NCI-H2196 (cell line): ENCODE measurements around the gene LMOD2.

Experiments used
- DNase-seq: peaks from one replicate; lab custom pipeline; 2025; ENCODE audit not compliant: unreplicated experiment; lab: John Stamatoyannopoulos, UW

The LMOD2 gene

DNA sequence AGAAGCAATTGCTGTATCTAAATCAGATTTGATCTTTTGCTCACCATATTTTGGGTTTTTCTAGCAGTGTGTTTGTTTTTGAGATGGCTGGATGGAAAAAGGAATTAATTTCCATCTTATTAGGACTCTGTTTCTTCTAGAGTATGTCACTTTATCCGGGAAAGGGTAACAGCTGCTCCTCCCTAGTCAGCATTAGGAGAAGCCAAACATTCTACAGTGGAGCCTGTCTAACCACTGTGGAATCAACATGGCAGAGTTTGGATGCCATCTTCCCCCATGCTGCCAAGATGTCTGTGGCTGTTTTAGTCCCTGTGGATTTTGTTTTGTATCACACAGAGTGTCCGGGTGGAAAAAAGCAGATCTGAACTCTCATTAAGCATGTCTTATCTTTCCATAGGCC lies 16.0 kb upstream of the LMOD2 start:
- DNase-seq, result no peak

DNA sequence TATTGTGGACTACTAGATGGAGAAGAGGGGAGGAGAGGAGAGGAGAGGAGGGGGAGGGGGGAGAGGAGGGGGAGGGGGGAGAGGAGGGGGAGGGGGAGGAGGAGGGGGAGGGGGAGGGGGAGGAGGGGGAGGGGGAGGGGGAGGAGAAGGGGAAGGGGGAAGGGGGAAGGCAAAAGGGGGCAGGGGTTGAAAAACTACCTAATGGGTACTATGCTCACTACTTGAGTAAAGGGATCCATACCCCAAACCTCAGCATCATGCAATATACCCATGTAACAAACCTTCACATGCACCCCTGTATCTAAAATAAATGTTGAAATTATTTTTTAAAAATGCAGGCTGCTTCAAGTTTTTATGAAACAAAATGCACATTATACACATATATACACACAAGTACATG lies 15.1 kb upstream of the LMOD2 start:
- DNase-seq, result no peak

DNA sequence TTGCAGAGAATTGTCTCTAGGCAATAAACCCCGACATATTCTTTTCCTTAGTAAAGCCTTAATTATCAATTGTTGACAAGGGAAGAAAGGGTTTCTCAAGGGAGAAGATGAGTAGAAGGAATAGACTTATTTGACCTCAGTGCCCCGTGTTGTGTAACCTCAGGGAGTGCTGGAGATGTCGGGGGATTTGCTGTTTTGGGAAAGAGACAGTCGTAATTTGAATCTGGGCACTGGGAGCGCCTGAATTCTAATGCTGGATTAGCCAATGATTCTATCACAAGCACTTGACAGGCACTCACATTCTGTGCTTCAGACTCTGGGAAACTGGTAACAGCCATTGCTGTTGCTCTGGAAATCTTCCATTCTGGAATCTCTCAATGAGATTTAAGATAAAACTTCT lies 13.8 kb upstream of the LMOD2 start:
- DNase-seq, result no peak

DNA sequence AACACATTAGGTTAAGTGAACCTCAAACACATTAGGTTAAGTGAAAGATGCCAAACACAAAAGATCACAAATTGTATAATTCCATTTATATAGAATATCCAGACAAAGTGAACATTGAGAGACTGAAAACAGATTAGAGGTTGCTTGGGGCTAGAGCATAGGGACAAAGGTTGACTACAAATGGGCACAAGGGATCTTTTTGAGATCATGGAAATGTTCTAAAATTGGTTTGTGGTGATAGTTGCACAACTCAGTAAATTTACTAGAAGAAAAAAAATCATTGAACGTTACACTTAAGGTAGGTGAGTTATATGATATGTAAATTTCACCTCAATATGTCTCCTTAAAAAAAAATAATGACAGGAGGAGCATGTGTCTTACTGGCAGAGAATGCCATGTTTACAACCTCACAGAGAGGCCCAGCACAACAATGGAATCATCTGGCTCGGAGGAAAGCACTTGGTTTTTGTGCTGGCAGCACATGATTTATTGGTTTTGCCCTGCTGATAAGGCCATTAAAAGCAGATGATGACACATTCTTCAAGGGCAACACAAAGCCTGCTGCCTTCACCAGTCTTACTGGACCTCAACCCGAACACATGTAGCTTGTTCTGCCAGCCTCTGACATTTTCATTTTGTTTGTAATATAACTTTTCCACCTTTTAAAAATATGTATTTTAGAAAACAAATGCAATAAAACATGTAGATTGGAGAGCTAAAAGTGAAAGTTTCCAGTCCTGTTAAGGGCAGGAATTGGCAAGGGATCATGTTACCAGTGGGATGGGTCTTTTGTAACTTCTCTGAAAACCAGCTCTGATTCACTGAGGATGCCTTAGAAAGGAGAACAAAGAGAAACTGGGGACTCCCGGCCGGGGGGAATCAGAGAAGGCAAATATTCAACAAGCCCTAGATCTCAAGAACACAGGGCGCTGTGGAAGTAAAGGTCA lies 11.9 kb upstream of the LMOD2 start:
- peak; percentile 21 for DNase-seq

DNA sequence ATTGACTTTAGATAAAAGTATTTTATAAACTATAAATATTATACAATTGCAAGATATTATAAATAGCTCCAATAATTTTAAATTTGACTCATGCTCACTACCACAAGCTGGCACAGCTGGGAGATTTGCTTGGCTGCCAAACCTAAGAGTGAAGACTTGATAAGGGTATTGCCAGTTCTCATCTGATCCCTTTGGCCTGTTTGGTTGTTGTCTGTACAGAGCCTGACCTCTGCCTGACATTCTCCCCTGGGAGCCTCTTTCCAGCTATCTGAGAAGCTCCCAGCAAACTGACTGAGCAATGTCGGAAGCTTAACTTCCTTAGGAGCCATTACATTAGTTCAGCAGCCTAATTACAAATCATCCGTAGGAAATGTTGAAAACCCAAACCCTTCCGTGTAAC lies 10.2 kb upstream of the LMOD2 start:
- DNase-seq, result no peak

DNA sequence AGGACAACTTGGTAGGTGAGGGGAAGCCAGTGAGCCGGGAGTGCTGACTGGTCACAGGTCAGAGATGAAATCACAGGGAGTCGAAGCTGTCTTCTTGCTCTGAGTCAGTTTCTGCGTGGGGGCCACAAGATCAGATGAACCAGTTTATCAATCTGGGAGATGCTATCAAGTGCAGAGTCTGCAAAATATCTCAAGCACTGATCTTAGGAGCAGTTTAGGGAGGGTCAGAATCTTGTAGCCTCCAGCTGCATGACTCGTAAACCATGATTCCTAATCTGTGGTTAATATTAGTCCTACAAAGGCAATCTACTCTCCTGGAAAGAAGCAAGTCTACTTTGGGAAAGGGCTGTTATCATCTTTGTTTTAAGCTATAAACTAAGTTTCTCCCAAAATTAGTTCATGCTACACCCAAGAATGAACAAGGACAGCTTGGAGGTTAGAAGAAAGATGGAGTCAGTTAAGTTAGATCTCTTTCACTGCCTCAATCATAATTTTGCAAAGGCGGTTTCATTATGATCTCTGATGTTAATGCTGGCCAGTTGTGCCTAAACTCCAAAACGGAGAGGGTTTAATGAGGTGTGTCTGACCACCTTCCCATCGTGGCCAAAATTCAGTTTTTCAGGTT lies 8.4 kb upstream of the LMOD2 start:
- no peak for DNase-seq

DNA sequence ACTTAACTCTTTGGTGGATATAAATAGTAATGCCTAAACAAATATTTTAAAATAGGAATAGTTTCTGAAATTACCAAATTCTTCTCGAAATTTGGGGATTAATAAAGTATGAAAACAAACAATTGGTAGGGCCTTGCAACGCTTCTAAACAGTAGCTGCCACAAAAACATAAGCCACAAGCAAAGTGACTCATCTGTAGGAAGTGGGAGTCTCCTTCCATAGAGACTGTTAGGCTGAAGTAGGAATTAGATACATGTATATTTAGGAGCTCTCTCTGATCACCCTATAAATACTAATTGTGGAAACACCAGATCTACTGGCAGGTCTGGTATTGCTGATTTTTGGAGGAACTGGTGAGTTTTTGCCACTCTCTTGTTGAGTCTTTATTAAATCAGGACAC lies 5.7 kb upstream of the LMOD2 start:
- no peak for DNase-seq

DNA sequence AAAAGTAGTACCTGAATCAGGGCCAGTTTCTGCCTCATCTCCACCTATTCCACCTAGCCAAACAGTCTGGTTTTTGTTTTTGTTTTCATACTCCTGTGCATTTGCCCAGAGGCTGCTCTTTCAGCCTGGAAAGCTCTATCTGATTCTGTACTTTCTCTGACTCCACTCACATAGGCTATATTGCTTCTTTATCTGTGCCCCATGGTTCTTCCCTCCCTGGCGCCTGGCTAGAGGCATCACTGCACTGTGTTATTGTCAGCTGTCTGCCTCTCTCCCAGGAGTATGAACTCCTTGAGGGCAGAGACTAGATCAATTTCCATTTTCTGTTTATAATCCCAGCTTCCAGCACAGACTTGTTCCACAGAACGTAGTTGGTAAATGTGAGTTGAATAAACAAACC lies 5.1 kb upstream of the LMOD2 start:
- no peak for DNase-seq

DNA sequence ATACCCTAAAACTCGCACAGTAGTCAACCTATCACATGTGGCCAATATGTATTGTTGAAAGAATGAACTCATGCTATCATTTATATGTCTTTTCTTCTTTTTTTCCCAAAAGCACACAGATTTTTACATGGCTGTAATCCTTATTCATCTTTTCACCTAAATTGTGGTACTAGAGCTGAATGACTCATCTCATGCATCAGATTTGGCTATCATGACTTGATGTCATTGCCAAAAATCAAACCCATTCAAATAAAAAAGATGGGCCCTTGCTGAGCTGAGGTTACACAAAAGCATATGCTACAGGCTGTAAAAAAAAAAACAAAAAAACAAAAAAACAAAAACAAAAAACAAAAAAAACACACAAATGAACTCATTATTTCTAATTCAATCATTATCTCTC lies 3.3 kb upstream of the LMOD2 start:
- no peak for DNase-seq

DNA sequence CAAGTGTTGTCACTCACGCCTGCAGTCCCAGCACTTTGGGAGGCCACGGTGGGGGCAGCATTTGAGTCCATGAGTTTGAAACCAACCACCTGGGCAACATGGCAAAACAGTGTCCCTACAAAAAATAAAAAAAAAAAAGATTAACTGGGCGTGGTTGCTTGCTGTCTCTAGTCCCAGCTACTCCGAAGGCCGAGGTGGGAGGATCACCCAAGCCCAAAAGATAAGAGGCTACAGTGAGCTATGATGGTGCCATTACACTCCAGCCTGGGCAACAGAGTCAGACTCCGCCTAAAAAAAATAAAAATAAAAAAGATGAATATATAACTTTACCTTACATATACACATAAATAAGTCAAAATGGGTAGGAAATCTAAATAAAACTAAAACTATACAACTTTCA lies 2.5 kb upstream of the LMOD2 start:
- no peak for DNase-seq

DNA sequence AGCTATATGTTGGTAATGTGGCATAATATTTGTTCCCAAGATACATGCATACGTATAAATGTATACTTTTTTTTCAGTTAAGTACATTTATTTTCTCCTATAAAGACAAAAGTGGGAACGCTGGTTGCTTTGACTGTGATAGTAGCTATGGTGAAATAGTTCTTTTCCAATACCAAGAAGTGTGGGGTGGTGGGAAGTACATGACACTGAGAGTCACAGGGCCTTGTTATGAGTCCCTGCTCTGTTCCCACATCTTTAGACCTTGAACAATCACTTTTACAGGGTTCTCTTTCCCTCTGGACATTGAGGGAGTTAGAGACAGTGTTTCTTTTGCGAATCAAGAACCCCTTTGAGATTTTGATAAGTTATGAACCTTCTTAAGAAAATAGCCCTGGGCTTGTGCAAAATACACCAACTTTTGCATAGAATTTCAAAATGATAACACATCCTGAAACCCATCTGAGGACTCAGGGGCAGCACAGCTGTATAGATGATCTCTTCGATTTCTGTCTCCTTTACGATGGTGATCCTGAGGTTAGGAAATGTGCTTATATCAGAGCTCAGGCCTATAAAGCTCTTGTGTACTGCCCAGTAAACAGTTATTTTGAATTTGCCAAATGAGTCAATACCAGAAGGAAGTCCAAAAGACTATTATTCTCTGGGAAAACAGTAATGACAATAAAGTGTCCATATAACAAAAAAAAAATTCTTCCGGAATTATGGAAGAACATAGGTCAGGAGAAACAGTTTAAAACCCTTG lies 1.1 kb downstream of the LMOD2 start:
- no peak for DNase-seq

DNA sequence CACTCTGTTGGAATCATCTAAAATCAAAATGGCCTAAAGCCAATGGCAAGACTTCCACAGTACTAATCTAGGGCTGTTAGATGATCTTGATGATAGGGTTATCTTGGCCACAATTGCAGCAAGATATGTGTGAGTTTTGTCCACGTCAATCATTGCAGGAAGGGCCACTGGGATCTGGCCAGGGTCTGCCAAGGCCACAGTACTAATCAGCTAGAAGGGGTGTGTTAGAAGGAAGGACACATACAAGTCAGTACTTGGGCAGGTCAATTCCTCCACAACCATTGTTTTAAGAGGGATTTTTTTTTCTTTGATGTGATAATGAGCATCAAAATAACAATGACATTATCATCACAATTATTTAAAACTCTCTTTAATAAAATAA lies 1.6 kb downstream of the LMOD2 start:
- DNase-seq, result no peak

DNA sequence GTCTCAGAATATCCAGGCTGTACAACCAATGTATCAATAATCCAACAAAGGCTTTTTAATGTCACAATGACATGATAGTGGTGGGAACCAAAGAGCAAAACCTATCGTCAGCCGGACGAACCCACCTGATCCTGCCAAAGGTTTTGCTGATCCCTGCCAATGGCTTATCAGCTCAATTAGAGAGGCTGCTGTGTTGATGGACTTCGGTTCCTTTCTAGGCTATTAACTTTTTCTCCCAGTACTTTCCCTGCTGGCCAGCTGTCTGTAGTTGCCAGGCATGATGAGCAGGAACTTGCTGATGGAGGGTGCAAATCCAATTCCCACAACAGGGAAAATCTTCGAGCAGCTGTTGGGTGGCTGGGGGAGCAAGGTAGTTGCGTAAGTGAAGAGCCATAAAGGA lies 2.4 kb downstream of the LMOD2 start:
- DNase-seq, result no peak

DNA sequence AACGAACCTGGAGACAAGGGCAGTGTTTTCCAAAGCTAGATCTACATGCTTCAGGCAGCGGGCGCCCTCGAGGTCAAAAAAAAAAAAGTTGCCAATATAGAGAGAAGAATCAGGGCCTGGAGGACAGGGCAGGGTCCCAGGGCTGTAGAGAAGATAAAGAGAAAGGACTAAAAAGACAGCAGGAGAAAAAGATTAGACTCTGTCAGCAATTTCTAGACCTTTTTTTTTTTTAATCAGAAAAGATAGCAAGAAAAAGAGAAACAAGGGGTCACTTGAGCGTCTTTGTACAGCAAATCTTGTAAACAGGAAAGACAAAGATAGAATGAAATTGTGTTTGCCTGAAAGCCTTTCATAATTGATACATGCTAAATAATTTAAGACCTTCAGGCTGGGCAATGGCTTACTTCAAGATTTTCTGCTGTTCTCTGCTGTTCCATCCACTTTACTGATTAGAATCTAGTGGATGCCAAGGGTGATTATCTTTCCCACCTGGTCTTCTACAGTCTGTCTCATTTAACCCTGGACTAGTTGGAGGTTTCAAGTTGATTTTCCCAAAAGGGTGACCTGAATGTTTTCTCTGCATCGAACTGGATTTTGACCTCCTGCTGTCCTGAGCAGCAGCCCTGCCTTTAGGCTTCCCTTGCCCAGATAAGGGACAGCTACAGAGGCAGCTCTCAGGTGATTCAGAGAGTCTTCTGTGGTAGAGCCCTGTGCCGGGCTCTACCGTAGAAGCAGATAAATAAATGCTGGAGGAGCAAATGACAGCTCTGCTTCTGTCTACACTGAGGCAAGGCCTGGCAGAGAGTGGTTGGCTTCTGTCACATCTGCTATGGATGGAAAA lies 5.1 kb downstream of the LMOD2 start:
- no peak for DNase-seq

DNA sequence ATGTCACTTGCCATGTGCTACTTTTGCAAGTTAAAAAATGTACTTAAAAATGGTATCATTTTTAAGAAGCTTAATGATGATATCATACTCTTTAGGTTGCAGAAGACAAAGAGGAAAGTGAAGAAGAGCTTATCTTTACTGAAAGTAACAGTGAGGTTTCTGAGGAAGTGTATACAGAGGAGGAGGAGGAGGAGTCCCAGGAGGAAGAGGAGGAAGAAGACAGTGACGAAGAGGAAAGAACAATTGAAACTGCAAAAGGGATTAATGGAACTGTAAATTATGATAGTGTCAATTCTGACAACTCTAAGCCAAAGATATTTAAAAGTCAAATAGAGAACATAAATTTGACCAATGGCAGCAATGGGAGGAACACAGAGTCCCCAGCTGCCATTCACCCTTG lies 6.1 kb downstream of the LMOD2 start:
- no peak for DNase-seq

DNA sequence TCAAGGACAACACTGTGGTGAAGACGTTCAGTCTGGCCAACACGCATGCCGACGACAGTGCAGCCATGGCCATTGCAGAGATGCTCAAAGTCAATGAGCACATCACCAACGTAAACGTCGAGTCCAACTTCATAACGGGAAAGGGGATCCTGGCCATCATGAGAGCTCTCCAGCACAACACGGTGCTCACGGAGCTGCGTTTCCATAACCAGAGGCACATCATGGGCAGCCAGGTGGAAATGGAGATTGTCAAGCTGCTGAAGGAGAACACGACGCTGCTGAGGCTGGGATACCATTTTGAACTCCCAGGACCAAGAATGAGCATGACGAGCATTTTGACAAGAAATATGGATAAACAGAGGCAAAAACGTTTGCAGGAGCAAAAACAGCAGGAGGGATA lies 6.6 kb downstream of the LMOD2 start:
- DNase-seq, result no peak

DNA sequence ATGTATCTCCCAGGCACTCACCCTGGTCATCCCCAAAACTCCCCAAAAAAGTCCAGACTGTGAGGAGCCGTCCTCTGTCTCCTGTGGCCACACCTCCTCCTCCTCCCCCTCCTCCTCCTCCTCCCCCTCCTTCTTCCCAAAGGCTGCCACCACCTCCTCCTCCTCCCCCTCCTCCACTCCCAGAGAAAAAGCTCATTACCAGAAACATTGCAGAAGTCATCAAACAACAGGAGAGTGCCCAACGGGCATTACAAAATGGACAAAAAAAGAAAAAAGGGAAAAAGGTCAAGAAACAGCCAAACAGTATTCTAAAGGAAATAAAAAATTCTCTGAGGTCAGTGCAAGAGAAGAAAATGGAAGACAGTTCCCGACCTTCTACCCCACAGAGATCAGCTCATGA lies 7.1 kb downstream of the LMOD2 start:
- no peak for DNase-seq

DNA sequence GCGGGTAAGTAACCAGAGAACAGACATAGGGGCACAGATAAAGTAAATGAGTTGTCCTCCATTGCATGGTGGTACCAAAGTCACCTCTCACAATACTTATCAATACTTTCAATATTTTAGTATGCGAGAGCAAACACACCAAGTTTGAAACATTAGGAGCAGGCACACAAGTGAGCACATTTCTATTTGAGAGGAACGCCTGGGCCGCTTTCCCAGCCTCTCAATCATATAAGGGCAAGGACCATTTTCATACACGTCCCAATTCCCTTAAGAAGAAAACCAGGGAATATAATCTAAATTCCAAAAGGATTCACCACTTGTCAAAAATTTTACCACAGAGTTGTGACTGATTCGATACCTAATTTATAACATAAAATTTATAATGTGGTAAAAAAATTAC lies 7.5 kb downstream of the LMOD2 start:
- DNase-seq, result no peak

DNA sequence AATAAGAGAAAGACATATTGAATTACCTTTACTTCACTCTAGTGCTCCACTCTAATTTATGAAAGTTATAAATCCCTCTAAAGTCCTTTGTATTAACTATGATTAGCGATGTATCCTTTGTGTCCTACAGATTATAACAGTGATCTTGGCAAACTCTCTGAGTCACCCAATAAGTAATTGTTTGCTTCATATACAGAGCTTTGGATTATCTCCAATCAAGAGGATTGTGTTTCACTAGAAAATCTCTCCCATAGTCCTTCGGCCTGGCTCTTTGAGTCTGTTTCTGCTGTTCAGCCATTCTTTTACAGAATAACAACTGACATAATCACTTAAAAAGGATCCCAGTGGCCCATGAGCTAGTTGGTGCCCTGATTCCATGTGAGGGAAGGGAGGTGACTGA lies 9.5 kb downstream of the LMOD2 start:
- no peak for DNase-seq

DNA sequence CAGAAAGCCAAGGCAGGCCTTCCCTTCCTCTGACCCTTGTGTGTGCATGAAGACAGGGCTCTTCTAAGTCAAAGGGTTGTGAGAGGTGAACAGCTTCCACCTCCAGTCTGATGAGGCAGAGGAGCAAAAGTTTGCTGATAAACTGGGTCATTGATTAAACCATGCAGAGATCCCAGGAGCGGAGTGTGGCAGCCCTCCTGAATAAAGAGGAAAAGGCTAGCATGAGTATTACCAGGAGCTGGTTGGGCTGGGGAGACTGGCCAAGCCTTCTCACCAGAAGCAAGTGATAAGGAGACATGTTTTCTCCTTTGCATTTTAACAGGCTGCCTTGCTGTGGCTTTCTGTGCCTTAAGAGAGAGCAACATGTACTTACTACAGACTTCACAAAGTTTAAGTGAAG lies 10.2 kb downstream of the LMOD2 start:
- DNase-seq, result no peak

DNA sequence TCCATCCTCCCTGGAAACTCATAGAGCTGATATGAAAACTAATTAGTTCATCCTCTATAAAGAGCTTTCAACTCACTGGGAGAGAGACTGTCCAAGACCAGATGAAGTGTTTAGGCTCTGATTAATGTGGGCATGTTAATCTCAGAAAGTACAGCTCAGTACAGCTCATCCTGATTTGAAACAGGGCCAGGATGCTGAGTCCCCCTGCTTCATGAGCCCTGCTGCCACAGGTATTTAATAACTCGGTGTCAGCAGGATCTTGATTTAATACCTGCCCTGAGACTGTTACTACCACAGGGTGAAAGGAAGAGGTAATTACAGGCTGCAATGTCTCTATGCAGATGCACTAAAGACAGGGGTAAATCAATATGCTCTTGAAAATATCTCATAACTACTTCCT lies 10.8 kb downstream of the LMOD2 start:
- no peak for DNase-seq
